Mammary epithelial cell (primary cell): ENCODE measurements around the gene WDR70.

Experiments
- CTCF ChIP-seq, 2 donors: IDR thresholded peaks in 1 of 2; conservative IDR thresholded peaks in 1 of 2; 2 replicates each; pipeline ENCODE4 v1.5.1; 2011 to 2012; ENCODE audit warnings: inconsistent platforms in 2 of 2, low read length in 2 of 2, mild to moderate bottlenecking in 2 of 2, control low read depth in 1 of 2, low read depth in 1 of 2; ENCODE audit not compliant: insufficient read depth in 1 of 2; ENCODE audit errors: extremely low read depth in 1 of 2
- EZH2 ChIP-seq: IDR thresholded peaks from 2 replicates; pipeline ENCODE4 v1.6.1; 2012; ENCODE audit warnings: low read length, inconsistent platforms, borderline replicate concordance

DNA sequence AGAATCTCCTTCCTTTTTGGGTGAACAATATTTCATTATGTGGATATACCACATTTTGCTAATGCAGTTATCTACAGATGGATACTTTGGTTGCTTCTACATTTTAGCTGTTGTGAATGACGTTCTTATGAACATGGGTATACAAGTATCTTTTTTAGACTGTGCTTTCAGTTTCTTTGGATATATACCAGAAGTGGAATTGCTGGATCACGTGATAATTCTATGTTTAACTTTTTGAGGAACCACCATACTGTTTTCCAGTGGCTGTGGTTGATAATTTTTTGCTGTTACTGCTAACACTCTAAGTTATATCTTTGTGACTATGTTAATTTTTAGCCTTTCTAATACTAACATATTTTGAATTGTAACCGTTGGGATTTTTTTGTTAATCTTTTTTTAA lies 12.5 kb downstream of the WDR70 start:
- TF ChIP-seq CTCF (conservative IDR thresholded peaks at IDR 0.05 in 1 of 2, IDR thresholded peaks at IDR 0.05 in 1 of 2; ENCODE audit: extremely low read depth in 1 of 2, insufficient read depth in 1 of 2, low read depth in 1 of 2, low read length in 2 of 2): no peak
- no peak for TF ChIP-seq EZH2
